Measurements from ENCODE around the gene TUT4. TPM values are rescaled to one million over a fixed set of nuclear protein-coding genes. Genes with fewer than 3 reads are reported as not detected.
A peak's percentile ranks its signal among the peaks of the same experiment; 100 is the strongest.

TUT4 gene
- total RNA-seq, 2 donors from 2014 or later, result 20.0 to 27.4 TPM

DNA sequence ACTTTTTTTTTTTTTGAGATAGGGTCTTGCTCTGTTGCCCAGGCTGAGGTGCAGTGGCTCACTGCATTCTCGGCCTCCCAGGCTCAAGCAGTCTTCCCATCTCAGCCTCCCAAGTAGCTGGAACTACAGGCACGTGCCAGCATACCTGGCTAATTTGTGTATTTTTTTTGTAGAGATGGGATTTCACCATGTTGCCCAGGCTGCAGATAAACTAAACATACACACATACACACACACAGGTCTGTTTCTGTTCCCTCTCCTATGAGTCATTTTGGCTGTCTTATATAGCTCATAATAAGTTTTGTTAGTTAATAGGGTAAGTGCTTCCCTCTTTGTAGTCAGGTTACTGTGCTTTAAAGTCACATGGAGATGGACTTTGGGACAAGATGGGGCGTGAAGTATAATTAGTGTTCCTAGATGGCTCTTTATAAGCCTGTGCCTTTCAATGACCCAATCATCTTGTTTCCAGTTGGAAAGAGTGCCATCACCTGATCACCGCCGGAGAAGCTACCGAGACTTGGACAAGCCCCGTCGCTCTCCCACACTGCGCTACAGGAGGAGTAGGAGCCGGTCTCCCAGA lies 139.4 kb downstream of the TUT4 start:
- Histone ChIP-seq H3K27me3 (no peaks in the 10 kb centered on the region), H3K4me3 (no peak overlapping the region), H3K27ac (peak overlapping the region; percentile 67), H3K4me1 (no peaks in the 10 kb centered on the region), H3K36me3 (peaks cover 29% of the 10 kb centered on the region), H3K9ac (ENCODE audit: low read depth in 2 of 2, low read length in 2 of 2) (peak overlapping the region in 1 of 2 donors; percentile 54), H3K9me3 (no peaks in the 10 kb centered on the region)
- intact Hi-C loops (cut with DNase I), result no loop called here
- peak; percentile 72 for DNase-seq
- TF ChIP-seq, protein P1, sequence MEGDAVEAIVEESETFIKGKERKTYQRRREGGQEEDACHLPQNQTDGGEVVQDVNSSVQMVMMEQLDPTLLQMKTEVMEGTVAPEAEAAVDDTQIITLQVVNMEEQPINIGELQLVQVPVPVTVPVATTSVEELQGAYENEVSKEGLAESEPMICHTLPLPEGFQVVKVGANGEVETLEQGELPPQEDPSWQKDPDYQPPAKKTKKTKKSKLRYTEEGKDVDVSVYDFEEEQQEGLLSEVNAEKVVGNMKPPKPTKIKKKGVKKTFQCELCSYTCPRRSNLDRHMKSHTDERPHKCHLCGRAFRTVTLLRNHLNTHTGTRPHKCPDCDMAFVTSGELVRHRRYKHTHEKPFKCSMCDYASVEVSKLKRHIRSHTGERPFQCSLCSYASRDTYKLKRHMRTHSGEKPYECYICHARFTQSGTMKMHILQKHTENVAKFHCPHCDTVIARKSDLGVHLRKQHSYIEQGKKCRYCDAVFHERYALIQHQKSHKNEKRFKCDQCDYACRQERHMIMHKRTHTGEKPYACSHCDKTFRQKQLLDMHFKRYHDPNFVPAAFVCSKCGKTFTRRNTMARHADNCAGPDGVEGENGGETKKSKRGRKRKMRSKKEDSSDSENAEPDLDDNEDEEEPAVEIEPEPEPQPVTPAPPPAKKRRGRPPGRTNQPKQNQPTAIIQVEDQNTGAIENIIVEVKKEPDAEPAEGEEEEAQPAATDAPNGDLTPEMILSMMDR (IDR thresholded peaks at IDR 0.05), result no peak

DNA sequence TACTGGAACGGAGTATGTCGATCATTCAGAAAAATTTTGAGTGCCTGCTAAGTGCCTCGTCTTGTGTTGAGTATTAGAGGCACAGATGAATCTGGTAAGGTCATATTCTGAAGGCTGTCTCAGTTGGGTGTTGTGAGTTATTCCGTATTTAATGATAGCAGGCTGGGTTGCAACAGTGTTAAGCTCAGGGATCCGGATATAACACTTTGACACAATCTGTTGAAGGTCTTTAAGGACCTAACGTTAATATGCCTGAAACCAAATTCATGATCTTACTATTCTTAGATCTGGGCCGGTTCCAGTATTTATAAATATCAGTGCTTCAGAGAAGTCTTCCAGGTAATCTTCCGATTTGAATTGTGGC lies 147.9 kb downstream of the TUT4 start:
- Histone ChIP-seq H3K4me1 (peaks cover 4% of the 10 kb centered on the region), H3K36me3 (no peaks in the 10 kb centered on the region), H3K4me3 (peak overlapping the region; percentile 81), H3K9me3 (no peaks in the 10 kb centered on the region), H3K27ac (peak overlapping the region; percentile 92), H3K27me3 (no peaks in the 10 kb centered on the region), H3K9ac (ENCODE audit: low read depth in 2 of 2, low read length in 2 of 2) (peak overlapping the region; percentile 84 to 97)
- TF ChIP-seq, protein P1 (IDR thresholded peaks at IDR 0.05), result no peak
- DNase-seq, result no peak
- intact Hi-C loops (cut with DNase I), result no loop called here

DNA sequence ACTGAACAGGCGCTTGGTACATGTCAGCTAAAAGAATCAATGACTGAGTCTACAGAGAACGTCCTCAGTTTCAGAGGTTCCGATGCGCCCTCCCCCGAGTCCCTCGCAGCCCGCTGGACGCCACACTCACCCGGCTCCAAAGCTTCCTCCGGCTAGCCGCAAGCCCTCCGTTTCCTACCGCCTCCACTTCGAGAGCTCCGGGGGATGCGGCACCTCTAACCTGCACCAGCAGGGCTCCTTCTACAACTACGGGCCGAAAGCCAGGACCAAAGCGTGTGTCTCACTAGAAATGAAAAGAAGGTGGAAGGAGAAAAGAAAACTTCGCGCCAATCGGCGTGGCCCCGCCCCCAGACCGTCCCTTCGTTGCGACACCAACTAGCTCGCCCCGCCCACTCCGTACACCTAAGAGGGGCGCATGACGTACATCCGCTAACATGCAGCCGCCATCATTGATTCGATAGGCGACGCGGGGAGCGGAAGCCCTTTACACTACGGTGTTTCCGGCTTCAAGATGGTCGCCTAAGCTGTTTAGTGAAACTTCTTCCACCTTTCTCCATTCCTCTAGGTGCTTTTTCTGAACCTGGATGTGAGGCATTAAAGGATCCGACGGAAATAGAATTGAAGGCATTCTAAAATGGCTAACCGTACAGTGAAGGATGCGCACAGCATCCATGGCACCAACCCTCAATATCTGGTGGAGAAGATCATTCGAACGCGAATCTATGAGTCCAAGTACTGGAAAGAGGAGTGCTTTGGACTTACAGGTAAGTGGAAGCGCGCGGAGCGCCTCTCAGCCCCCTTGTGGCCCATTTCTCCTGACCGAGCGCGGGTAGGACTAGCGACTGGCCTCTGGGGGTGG lies 148.5 kb downstream of the TUT4 start, which contains the start of the genes ORC1 and PRPF38A:
TSS of gene ORC1 (minus strand) at position 308 of the 859 bp plus-strand sequence. CDS start 2,200 bp downstream, outside the sequence.
TSS of gene PRPF38A (plus strand) at position 487 of the 859 bp plus-strand sequence. CDS start at position 635, 148 bp downstream.
- intact Hi-C loops (cut with DNase I), result no loop called here

DNA sequence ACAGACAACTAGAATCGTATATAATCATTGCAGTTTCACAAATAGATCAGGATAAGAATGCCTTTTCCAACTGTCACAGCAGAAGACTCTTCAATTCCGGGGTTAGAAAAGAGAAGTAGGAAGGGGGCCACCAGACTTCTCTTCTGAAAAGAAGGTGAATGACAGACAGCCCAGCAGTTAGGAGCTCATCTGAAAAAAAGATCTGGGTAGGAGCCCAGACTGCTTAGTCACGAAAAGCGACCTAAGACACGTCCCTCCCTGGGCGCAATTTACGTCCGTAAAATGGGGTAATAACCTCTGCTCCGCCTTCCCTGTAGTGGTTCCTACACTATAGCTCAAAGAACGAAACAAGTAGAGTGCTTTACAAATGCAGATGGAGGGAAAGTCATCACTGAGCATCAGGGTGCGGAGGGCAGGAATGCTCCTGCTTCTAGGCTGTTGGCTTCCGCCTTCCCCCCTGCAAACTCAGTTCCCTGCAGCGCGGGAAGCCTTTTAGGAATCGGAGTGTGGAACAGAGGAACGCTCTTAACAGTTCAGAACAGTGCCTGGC lies 149.3 kb downstream of the TUT4 start:
- TF ChIP-seq, protein P1 (IDR thresholded peaks at IDR 0.05), result no peak
- Histone ChIP-seq H3K36me3 (no peaks in the 10 kb centered on the region), H3K9ac (ENCODE audit: low read depth in 2 of 2, low read length in 2 of 2) (peak overlapping the region; percentile 45 to 97), H3K4me3 (peak overlapping the region; percentile 81), H3K27ac (peak overlapping the region; percentile 92), H3K27me3 (no peaks in the 10 kb centered on the region), H3K9me3 (no peaks in the 10 kb centered on the region), H3K4me1 (peaks cover 4% of the 10 kb centered on the region)
- intact Hi-C loops (cut with DNase I), result no loop called here
- peak; percentile 61 for DNase-seq

More for the DNA sequence above, 148.5 kb downstream of the TUT4 start, which contains the start of the genes ORC1 and PRPF38A:
- H3K4me3 ChIP-seq, result peak within 1 kb of the TSS; percentile 81
- peak within 1 kb of the TSS; percentile 92 for H3K27ac ChIP-seq
- H3K9me3 ChIP-seq, result no peaks in the 10 kb centered on the region
- peak; percentile 98 for DNase-seq
- H3K4me1 ChIP-seq, result peaks cover 4% of the 10 kb centered on the region
- H3K36me3 ChIP-seq, result no peaks in the 10 kb centered on the region
- H3K27me3 ChIP-seq, result no peaks in the 10 kb centered on the region
- TF ChIP-seq, protein P1 (IDR thresholded peaks at IDR 0.05), result peak; percentile 31
- H3K9ac ChIP-seq (ENCODE audit: low read depth in 2 of 2, low read length in 2 of 2), result peak within 1 kb of the TSS; percentile 84 to 97

DNA sequence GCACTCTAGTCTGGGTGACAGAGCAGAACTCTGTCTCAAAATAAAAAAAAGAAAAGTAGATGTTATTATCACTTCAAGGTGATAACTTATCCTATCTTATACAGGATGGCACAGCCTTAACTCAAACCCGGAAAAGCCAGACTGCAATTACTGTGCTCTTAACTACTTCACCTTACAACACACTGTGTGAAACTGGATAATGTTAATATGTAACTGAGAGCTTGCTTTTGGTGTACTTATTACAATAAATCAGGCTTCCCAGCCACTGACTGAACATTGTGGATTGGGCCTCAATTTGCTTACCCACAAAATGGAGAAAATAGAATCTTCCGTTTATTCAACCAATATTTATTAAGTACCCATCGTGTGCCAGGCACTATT lies 150.0 kb downstream of the TUT4 start:
- no peak overlapping the region for H3K4me3 ChIP-seq
- no peaks in the 10 kb centered on the region for H3K27me3 ChIP-seq
- H3K9ac ChIP-seq (ENCODE audit: low read depth in 2 of 2, low read length in 2 of 2), result peak overlapping the region in 1 of 2 donors; percentile 40
- peak; percentile 33 for DNase-seq
- H3K36me3 ChIP-seq, result no peaks in the 10 kb centered on the region
- peak overlapping the region; percentile 92 for H3K27ac ChIP-seq
- TF ChIP-seq, protein P1 (IDR thresholded peaks at IDR 0.05), result no peak
- H3K4me1 ChIP-seq, result peaks cover 4% of the 10 kb centered on the region
- no peaks in the 10 kb centered on the region for H3K9me3 ChIP-seq
- intact Hi-C loops (cut with DNase I), result no loop called here

Data from colonic mucosa (tissue), 4 donors.